ENCODE results near the gene MPPED1. TPM values are rescaled to one million over a fixed set of nuclear protein-coding genes. Genes with fewer than 3 reads are reported as not detected.

Gene MPPED1
- total and polyA plus RNA-seq, 2 of the 13 experiments (the other 11 are each of a cell fraction or from before 2014, with no cell fraction given): 0.77 TPM; not detected in 1

DNA sequence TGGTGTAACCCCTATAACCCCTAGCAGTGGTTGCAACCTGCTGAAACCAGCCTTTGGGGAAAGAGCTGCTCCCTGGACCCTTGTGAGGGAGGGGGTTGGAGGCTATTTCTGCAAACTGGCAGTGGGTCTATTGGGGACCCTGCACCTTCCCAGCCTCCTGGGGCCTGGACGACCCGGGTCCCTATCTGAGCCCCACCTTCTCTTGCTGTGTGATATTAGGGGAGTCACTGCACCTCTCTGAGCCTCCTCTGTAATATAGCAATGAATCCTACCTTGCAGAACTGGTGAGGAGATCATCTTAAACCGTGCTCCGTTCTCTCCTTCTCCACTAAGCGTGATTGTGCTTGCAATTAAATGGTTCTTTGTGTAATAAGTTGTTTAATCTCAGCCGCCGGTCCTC lies 24.0 kb upstream of the MPPED1 start:
- no TSS peak for BruUV-seq (replicated peaks)
- intact Hi-C loops (cut with micrococcal nuclease; ENCODE audit: unreplicated experiment): loop anchor here (1.0 to 5.0 kb wide), 4 partner anchors 88 to 156 kb away; no protein-coding TSS in a partner anchor
- POLR2A ChIA-PET: interaction anchor here (1.7 kb wide), 1 partner anchor 20 kb away, joined by 5 read pairs; no protein-coding TSS in a partner anchor

DNA sequence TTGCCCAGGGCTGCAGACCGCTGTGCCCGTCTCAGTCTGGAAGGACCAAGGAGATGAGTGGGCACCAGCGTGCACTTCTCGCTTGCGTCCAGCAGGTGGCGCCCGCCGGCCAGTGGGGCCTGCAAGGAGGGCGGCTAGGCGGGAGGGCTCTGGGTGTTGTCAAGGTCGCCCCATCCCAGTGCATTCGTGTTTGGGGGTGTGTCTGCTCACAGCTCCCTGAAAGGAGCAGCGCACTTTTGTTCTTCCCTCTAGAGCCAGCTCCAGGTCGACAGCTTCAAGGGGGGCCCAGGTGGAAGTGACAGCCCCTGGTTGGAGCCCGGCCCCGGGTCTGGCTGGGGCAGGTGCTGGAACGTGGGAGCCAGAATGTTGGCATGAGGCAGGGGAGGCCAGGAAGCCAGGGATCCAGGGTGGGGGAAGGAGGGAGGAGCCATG lies 23.4 kb upstream of the MPPED1 start:
- FAIRE-seq: no peak
- Histone ChIP-seq H3K36me3 (replicated peaks in 1 of 2; ENCODE audit: control insufficient read depth in 1 of 2, insufficient read depth in 2 of 2, low read length in 2 of 2) (no peaks in the 10 kb centered on the region), H3K27me3 (ENCODE audit: control insufficient read depth in 1 of 2, insufficient read depth in 2 of 2, low read length in 2 of 2) (no peaks in the 10 kb centered on the region), H3K4me3 (replicated peaks in 1 of 3; ENCODE audit: insufficient read depth in 1 of 3, low read depth in 2 of 3, low read length in 3 of 3) (peak overlapping the region in 2 of 3 experiments; percentile 45 to 60; a peak in 3 of 6 replicates), H3K9me3 (ENCODE audit: low read length) (no peaks in the 10 kb centered on the region), H3K4me2 (ENCODE audit: low read depth, low read length) (peak overlapping the region; percentile 69), H2AFZ (ENCODE audit: low read length) (no peak overlapping the region), H3K79me2 (ENCODE audit: insufficient read depth, low read length) (no peaks in the 10 kb centered on the region), H3K4me1 (ENCODE audit: insufficient read depth, low read length) (peaks cover 55% of the 10 kb centered on the region), H3K27ac (ENCODE audit: extremely low read length, insufficient read depth, low read length) (peak overlapping the region; percentile 16), H4K20me1 (ENCODE audit: insufficient read depth, low read length) (no peaks in the 10 kb centered on the region), H3K9ac (ENCODE audit: insufficient read depth, low read depth, low read length) (no peak overlapping the region)
- ChIA-PET POLR2A (interaction anchor here (1.1 to 1.7 kb wide), 2 partner anchors 15 to 20 kb away, joined by 3 to 5 read pairs; no protein-coding TSS in a partner anchor), CTCF (ENCODE audit: low intra/inter-chr PET ratio, low total read pairs) (interaction anchor here (0.7 to 2.5 kb wide), 6 partner anchors 88 to 460 kb away, joined by 3 to 11 read pairs (median 6); no protein-coding TSS in a partner anchor)
- ATAC-seq: peak; percentile 77
- in situ Hi-C loops (cut with HindIII; ENCODE audit: extremely low pct_ligation_motif_present, low pct_unique_long_range_greater_than_20kb): loop anchor here (5.0 kb wide), 1 partner anchor 94 kb away; no protein-coding TSS in a partner anchor
- 0% methylated on average over 6 of the region's 17 CpGs for WGBS (ENCODE audit: low lambda C conversion rate)
- BruUV-seq (replicated peaks): no TSS peak
- intact Hi-C loops (cut with micrococcal nuclease; ENCODE audit: unreplicated experiment): loop anchor here (1.0 to 5.0 kb wide), 4 partner anchors 88 to 156 kb away; no protein-coding TSS in a partner anchor
- peak; percentile 55 for DNase-seq (ENCODE audit: low spot score)
- TF ChIP-seq HNF4G (IDR thresholded peaks at IDR 0.05; ENCODE audit: borderline replicate concordance, low read depth, low read length) (no peak), HNF4G (CRISPR knock-in tag; IDR thresholded peaks at IDR 0.05; ENCODE audit: borderline replicate concordance, low read depth) (0 out of 2 replicates have a peak, but pooled peaks have one; percentile 45), SAP130 (CRISPR knock-in tag; IDR thresholded peaks at IDR 0.05; ENCODE audit: low read depth) (peak; percentile 37; the same call in 1 of the 2 replicates), KDM2A (CRISPR knock-in tag; IDR thresholded peaks at IDR 0.05; ENCODE audit: borderline replicate concordance, low read depth) (peak; percentile 81), KLF15 (CRISPR knock-in tag; IDR thresholded peaks at IDR 0.05; ENCODE audit: borderline replicate concordance) (no peak), ZBTB42 (CRISPR knock-in tag; IDR thresholded peaks at IDR 0.05) (no peak), ZNF550 (CRISPR knock-in tag; IDR thresholded peaks at IDR 0.05; ENCODE audit: borderline replicate concordance) (no peak), FOXO1 (CRISPR knock-in tag; IDR thresholded peaks at IDR 0.05) (peak; percentile 70), ZSCAN21 (CRISPR knock-in tag; IDR thresholded peaks at IDR 0.05; ENCODE audit: borderline replicate concordance) (no peak), GATAD1 (CRISPR knock-in tag; IDR thresholded peaks at IDR 0.05) (0 out of 2 replicates have a peak, but pooled peaks have one; percentile 17), RELA (CRISPR knock-in tag; IDR thresholded peaks at IDR 0.05) (no peak), HDAC2 (CRISPR knock-in tag; IDR thresholded peaks at IDR 0.05) (peak; percentile 35; the same call in 1 of the 2 replicates), ZNF331 (CRISPR knock-in tag; IDR thresholded peaks at IDR 0.05) (peak; percentile 60; the same call in 1 of the 2 replicates)
- TF ChIP-seq, protein P1, sequence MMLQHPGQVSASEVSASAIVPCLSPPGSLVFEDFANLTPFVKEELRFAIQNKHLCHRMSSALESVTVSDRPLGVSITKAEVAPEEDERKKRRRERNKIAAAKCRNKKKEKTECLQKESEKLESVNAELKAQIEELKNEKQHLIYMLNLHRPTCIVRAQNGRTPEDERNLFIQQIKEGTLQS (CRISPR knock-in tag; IDR thresholded peaks at IDR 0.05): 0 out of 2 replicates have a peak, but pooled peaks have one; percentile 33

More for the DNA sequence above, 24.0 kb upstream of the MPPED1 start:
- Histone ChIP-seq H3K79me2 (ENCODE audit: insufficient read depth, low read length) (no peaks in the 10 kb centered on the region), H3K27me3 (ENCODE audit: control insufficient read depth in 1 of 2, insufficient read depth in 2 of 2, low read length in 2 of 2) (no peaks in the 10 kb centered on the region), H4K20me1 (ENCODE audit: insufficient read depth, low read length) (no peaks in the 10 kb centered on the region), H3K27ac (ENCODE audit: extremely low read length, insufficient read depth, low read length) (no peak overlapping the region), H3K4me1 (ENCODE audit: insufficient read depth, low read length) (peaks cover 49% of the 10 kb centered on the region), H3K9me3 (ENCODE audit: low read length) (no peaks in the 10 kb centered on the region), H3K4me2 (ENCODE audit: low read depth, low read length) (no peak overlapping the region), H2AFZ (ENCODE audit: low read length) (no peak overlapping the region), H3K4me3 (replicated peaks in 1 of 3; ENCODE audit: insufficient read depth in 1 of 3, low read depth in 2 of 3, low read length in 3 of 3) (no peak overlapping the region), H3K36me3 (replicated peaks in 1 of 2; ENCODE audit: control insufficient read depth in 1 of 2, insufficient read depth in 2 of 2, low read length in 2 of 2) (no peaks in the 10 kb centered on the region), H3K9ac (ENCODE audit: insufficient read depth, low read depth, low read length) (no peak overlapping the region)
- TF ChIP-seq ZNF441 (CRISPR knock-in tag; IDR thresholded peaks at IDR 0.05; ENCODE audit: borderline replicate concordance) (no peak), ZNF768 (CRISPR knock-in tag; IDR thresholded peaks at IDR 0.05) (peak; percentile 72), HNF4G (IDR thresholded peaks at IDR 0.05; ENCODE audit: borderline replicate concordance, low read depth, low read length) (no peak), HNF4G (CRISPR knock-in tag; IDR thresholded peaks at IDR 0.05; ENCODE audit: borderline replicate concordance, low read depth) (no peak), SRY (CRISPR knock-in tag; IDR thresholded peaks at IDR 0.05) (no peak)
- TF ChIP-seq, protein P2, sequence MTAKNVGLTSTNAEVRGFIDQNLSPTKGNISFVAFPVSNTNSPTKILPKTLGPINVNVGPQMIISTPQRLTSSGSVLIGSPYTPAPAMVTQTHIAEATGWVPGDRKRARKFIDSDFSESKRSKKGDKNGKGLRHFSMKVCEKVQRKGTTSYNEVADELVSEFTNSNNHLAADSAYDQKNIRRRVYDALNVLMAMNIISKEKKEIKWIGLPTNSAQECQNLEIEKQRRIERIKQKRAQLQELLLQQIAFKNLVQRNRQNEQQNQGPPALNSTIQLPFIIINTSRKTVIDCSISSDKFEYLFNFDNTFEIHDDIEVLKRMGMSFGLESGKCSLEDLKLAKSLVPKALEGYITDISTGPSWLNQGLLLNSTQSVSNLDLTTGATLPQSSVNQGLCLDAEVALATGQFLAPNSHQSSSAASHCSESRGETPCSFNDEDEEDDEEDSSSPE (CRISPR knock-in tag; IDR thresholded peaks at IDR 0.05): no peak
- FAIRE-seq (no peak), DNase-seq (ENCODE audit: low spot score) (no peak), ATAC-seq (no peak)
- CTCF ChIA-PET (ENCODE audit: low intra/inter-chr PET ratio, low total read pairs): interaction anchor here (0.7 to 2.5 kb wide), 5 partner anchors 88 to 461 kb away, joined by 3 to 11 read pairs (median 7); no protein-coding TSS in a partner anchor
- in situ Hi-C loops (cut with HindIII; ENCODE audit: extremely low pct_ligation_motif_present, low pct_unique_long_range_greater_than_20kb): loop anchor here (5.0 kb wide), 1 partner anchor 94 kb away; no protein-coding TSS in a partner anchor
- 29% methylated on average over 7 of the region's 7 CpGs for WGBS (ENCODE audit: low lambda C conversion rate)
